ENCODE measurements around the gene MRPL45.

DNA sequence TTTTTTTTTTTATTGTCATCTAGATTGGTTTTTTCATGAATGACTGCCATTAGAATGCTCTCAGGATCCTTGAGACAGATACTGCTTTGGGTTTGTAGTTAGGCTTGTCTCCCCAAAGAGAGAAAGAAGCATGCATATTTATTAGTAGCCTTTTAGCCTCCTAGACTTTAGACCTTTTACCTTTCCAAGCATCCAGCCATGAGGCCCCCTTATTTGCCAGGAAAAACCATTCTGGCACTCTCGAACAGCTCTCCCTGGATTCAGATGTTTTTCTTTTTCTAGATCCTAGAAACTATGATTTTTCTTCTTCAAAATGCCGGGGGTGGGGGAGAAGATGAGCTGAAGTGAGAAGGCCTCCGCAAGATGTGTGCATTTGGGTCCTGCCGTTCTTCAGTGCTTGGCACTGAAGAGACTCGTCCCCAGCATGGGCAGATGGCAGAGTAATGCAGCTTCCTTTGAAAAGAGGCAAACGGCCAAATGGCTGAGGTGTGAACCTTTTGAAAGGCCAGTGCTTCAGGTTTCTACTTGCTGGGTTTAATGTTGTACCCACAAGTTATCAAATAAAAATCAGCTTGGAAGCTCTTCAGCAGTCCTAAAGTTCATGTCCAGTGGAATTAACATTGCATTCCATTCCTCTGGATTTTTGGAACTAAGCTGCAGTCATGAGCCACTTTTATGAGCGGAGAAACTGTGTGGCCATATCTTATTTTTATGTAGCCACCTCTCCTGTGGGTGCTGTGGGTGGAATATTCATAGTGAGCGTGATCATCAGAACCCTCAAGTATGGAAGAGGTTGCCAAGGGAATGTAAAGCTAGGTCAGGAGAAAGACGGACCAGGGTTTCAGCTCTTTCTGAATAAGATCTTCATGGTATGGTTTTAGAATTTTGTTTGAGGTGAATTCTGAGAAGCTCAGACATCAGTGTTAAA is 61.9 kb downstream of the MRPL45 start:
- TF ChIP-seq POLR2A (IDR thresholded peaks at IDR 0.05; ENCODE audit: low read length) (no peak), GATA1 (IDR thresholded peaks at IDR 0.05; ENCODE audit: low read depth, low read length) (no peak)
